H1 (cell line): Measurements from ENCODE around the gene RASSF5. TPM values are rescaled to one million over a fixed set of nuclear protein-coding genes. Genes with fewer than 3 reads are reported as not detected.

Experiments
- E2F6 ChIP-seq: IDR thresholded peaks from 2 replicates; pipeline ENCODE4 v1.6.1; 2012; ENCODE audit warnings: inconsistent platforms
- TAF7 ChIP-seq: optimal IDR thresholded peaks from 2 replicates; pipeline ENCODE3; 2011; ENCODE audit warnings: low read depth, mild to moderate bottlenecking, inconsistent platforms, low read length, moderate library complexity, borderline replicate concordance
- polyA plus RNA-seq, 7 experiments: library from polyadenylated mRNA; depleted of rRNA in 3 of 7; stranded (reverse) in 5 of 7; unstranded in 2 of 7; fragments of >200 nt in 5 of 7; fragments of 200-250 nt in 2 of 7; gene quantifications; 1 replicate in 5 of 7; 2 replicates in 1 of 7; 4 replicates in 1 of 7; pipeline versions ENCODE4 v1.2.1 to v1.2.3, GENCODE V29; 2011 to 2013; ENCODE audit warnings: missing spikeins in 2 of 7, mixed read lengths in 2 of 7
- total RNA-seq: library from RNA; stranded (reverse); fragmentation: NEBNext Ultra II Directional; extraction: Animal tissue kit (Norgen Biotek cat#: 25700); gene quantifications from 2 replicates; pipeline ENCODE4 v1.2.1, GENCODE V29; 2021

Gene RASSF5
- total and polyA plus RNA-seq, 2 of the 8 experiments (the other 6 are each of a cell fraction or from before 2014, with no cell fraction given), result 0.82 to 1.8 TPM

DNA sequence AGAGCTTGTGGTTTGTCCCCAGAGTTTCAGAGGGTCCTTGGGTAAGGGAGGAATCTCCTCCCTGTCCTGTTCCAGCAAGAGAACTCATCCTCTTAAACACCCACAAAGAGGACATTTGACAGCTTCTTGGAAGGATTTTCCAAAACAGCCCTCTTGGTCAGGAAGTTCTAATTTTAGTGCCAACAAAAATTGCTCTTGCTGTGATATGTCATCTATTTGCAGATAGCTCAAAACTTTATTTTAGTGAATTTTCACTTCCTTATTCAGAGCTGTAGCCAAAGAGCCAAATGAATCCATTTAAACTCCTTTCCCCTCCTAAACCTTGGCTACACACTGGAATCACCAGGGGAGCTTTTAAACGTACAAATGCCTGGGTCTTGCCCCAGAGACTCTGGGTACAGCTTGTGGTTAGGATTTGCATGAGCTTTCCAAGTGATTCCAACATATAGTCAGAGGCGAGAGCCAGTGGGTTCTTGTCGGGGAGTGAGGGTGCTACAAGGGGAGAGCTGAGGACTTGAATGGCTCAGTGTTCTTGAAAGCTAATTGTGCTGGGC, 11.8 kb upstream of the RASSF5 start (continued):
- no peak for TF ChIP-seq TAF7
- TF ChIP-seq E2F6, result no peak
- TF ChIP-seq, all 59 proteins: peak for 0
